ENCODE results near the gene TUBGCP4. TPM values are rescaled to one million over a fixed set of nuclear protein-coding genes. Genes with fewer than 3 reads are reported as not detected.

TUBGCP4 gene
- total and polyA plus RNA-seq, 9 of the 15 experiments (the other 6 are each of a cell fraction or from before 2014, with no cell fraction given): 10.7 to 50.2 (median 29.6) TPM

DNA sequence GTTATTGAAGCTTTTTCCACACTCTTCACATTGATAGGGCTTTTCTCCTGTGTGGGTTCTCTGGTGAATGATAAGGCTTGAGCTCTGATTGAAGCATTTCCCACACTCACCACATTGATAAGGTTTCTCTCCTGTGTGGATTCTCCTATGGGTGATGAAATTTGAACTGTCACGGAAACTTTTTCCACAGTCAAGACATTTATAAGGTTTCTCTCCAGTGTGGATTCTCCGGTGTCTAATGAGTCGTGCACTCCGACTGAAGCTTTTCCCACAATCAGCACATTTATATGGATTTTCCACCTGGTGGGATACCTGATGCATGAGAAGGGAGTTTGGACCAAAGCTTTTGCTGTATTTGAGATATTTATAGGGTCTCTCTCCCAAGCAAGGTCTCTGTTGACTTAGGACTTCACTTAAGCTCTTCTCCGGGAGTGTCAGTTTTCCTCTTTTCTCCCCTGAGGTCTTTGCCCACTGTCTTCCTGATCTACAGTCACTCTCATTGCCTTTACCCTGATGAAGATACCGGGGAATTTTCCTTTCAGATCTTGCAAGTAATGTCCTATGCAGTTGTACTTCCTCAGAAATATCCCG, 9.5 kb upstream of the TUBGCP4 start:
- H2AFZ ChIP-seq (ENCODE audit: low read depth, low read length): no peak overlapping the region
- no peaks in the 10 kb centered on the region for H3K9me1 ChIP-seq (ENCODE audit: control insufficient read depth, insufficient read depth, low read length)
- peaks cover 8% of the 10 kb centered on the region; the same call in 1 of the 3 replicates for H3K79me2 ChIP-seq (ENCODE audit: control insufficient read depth, insufficient read depth, low read length)
- no peak overlapping the region for H3K27ac ChIP-seq (ENCODE audit: extremely low read depth, low read depth, low read length)
- ChIA-PET POLR2A (interaction anchor here (0.7 to 1.2 kb wide), 3 partner anchors 9 to 54 kb away, joined by 3 to 6 read pairs (median 3); partner anchors contain the start of genes TUBGCP4 and ZSCAN29), CTCF (ENCODE audit: low intra/inter-chr PET ratio) (no interaction called here)
- intact Hi-C loops (cut with micrococcal nuclease): no loop called here
- H3K27me3 ChIP-seq (ENCODE audit: control insufficient read depth in 2 of 2, insufficient read depth in 2 of 2, low read length in 2 of 2): no peaks in the 10 kb centered on the region
- in situ Hi-C loops (cut with MboI): no loop called here
- ATAC-seq: no peak
- H3K9me3 ChIP-seq (replicated peaks; ENCODE audit: control insufficient read depth, insufficient read depth, low read depth, low read length): peaks cover 22% of the 10 kb centered on the region
- no peak for DNase-seq (ENCODE audit: extremely low read depth in 1 of 4, low spot score in 3 of 4)
- 97% methylated on average over 7 of the region's 7 CpGs for WGBS (ENCODE audit: insufficient coverage, low coverage, missing lambda C conversion rate)
- no peak overlapping the region for H3K4me2 ChIP-seq (ENCODE audit: insufficient read depth, low read length)
- FAIRE-seq: no peak
- no peak overlapping the region for H3K4me3 ChIP-seq
- no peaks in the 10 kb centered on the region for H4K20me1 ChIP-seq (replicated peaks; ENCODE audit: control insufficient read depth, insufficient read depth, low read length)
- TSS peak; percentile 19 for BruUV-seq (replicated peaks)
- H3K4me1 ChIP-seq (replicated peaks in 1 of 2; ENCODE audit: control insufficient read depth in 2 of 2, insufficient read depth in 2 of 2, low read length in 2 of 2): peaks cover 0 to 2% of the 10 kb centered on the region in 2 experiments; a peak in 1 of 5 replicates
- H3K9ac ChIP-seq (ENCODE audit: insufficient read depth in 1 of 2, low read depth in 2 of 2, low read length in 2 of 2): no peak overlapping the region
- H3K36me3 ChIP-seq (ENCODE audit: control insufficient read depth, insufficient read depth, low read length): peaks cover 81% of the 10 kb centered on the region
- peak in 1 of 2 experiments; percentile 94; a peak in 2 of 3 replicates for TF ChIP-seq CBX3 (IDR thresholded peaks at IDR 0.05; ENCODE audit: borderline replicate concordance in 1 of 2, low read length in 2 of 2)
- peak; percentile 70 for TF ChIP-seq RBM25 (IDR thresholded peaks at IDR 0.05; ENCODE audit: low read depth, low read length, severe bottlenecking)
- TF ChIP-seq TCFL5 (CRISPR knock-in tag; conservative IDR thresholded peaks at IDR 0.05): no peak
- peak; percentile 98 for TF ChIP-seq TRIM28 (IDR thresholded peaks at IDR 0.05)
- TF ChIP-seq, protein P1, sequence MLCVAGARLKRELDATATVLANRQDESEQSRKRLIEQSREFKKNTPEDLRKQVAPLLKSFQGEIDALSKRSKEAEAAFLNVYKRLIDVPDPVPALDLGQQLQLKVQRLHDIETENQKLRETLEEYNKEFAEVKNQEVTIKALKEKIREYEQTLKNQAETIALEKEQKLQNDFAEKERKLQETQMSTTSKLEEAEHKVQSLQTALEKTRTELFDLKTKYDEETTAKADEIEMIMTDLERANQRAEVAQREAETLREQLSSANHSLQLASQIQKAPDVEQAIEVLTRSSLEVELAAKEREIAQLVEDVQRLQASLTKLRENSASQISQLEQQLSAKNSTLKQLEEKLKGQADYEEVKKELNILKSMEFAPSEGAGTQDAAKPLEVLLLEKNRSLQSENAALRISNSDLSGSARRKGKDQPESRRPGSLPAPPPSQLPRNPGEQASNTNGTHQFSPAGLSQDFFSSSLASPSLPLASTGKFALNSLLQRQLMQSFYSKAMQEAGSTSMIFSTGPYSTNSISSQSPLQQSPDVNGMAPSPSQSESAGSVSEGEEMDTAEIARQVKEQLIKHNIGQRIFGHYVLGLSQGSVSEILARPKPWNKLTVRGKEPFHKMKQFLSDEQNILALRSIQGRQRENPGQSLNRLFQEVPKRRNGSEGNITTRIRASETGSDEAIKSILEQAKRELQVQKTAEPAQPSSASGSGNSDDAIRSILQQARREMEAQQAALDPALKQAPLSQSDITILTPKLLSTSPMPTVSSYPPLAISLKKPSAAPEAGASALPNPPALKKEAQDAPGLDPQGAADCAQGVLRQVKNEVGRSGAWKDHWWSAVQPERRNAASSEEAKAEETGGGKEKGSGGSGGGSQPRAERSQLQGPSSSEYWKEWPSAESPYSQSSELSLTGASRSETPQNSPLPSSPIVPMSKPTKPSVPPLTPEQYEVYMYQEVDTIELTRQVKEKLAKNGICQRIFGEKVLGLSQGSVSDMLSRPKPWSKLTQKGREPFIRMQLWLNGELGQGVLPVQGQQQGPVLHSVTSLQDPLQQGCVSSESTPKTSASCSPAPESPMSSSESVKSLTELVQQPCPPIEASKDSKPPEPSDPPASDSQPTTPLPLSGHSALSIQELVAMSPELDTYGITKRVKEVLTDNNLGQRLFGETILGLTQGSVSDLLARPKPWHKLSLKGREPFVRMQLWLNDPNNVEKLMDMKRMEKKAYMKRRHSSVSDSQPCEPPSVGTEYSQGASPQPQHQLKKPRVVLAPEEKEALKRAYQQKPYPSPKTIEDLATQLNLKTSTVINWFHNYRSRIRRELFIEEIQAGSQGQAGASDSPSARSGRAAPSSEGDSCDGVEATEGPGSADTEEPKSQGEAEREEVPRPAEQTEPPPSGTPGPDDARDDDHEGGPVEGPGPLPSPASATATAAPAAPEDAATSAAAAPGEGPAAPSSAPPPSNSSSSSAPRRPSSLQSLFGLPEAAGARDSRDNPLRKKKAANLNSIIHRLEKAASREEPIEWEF (CRISPR knock-in tag; IDR thresholded peaks at IDR 0.05): no peak
- TF ChIP-seq ZNF75A (CRISPR knock-in tag; IDR thresholded peaks at IDR 0.05): peak; percentile 99
- TF ChIP-seq PRMT5 (CRISPR knock-in tag; IDR thresholded peaks at IDR 0.05): no peak
- TF ChIP-seq ZNF316 (IDR thresholded peaks at IDR 0.05): peak; percentile 74
- TF ChIP-seq, protein P2, sequence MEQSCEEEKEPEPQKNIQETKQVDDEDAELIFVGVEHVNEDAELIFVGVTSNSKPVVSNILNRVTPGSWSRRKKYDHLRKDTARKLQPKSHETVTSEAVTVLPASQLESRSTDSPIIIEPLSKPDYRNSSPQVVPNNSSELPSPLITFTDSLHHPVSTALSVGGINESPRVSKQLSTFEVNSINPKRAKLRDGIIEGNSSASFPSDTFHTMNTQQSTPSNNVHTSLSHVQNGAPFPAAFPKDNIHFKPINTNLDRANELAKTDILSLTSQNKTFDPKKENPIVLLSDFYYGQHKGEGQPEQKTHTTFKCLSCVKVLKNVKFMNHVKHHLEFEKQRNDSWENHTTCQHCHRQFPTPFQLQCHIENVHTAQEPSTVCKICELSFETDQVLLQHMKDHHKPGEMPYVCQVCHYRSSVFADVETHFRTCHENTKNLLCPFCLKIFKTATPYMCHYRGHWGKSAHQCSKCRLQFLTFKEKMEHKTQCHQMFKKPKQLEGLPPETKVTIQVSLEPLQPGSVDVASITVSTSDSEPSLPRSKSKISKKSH (CRISPR knock-in tag; IDR thresholded peaks at IDR 0.05): peak; percentile 83
- TF ChIP-seq, protein P3, sequence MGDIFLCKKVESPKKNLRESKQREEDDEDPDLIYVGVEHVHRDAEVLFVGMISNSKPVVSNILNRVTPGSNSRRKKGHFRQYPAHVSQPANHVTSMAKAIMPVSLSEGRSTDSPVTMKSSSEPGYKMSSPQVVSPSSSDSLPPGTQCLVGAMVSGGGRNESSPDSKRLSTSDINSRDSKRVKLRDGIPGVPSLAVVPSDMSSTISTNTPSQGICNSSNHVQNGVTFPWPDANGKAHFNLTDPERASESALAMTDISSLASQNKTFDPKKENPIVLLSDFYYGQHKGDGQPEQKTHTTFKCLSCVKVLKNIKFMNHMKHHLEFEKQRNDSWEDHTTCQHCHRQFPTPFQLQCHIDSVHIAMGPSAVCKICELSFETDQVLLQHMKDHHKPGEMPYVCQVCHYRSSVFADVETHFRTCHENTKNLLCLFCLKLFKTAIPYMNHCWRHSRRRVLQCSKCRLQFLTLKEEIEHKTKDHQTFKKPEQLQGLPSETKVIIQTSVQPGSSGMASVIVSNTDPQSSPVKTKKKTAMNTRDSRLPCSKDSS (IDR thresholded peaks at IDR 0.05; ENCODE audit: low read depth, partially characterized antibody): peak; percentile 85
- TF ChIP-seq TEAD4 (IDR thresholded peaks at IDR 0.05; ENCODE audit: low read length): 0 out of 2 replicates have a peak, but pooled peaks have one; percentile 38
- TF ChIP-seq TEAD4 (CRISPR knock-in tag; IDR thresholded peaks at IDR 0.05; ENCODE audit: borderline replicate concordance): no peak
- TF ChIP-seq CBX1 (IDR thresholded peaks at IDR 0.05; ENCODE audit: low read depth): peak; percentile 61; the same call in 1 of the 2 replicates
- no peak for TF ChIP-seq PCBP1 (IDR thresholded peaks at IDR 0.05; ENCODE audit: low read depth, low read length, poor library complexity, severe bottlenecking)
- peak; percentile 26; the same call in 1 of the 2 replicates for TF ChIP-seq CBX5 (IDR thresholded peaks at IDR 0.05; ENCODE audit: borderline replicate concordance, low read depth)

All from K562 (cell line).